Measurements from ENCODE around the gene TNKS2. TPM values are rescaled to one million over a fixed set of nuclear protein-coding genes. Genes with fewer than 3 reads are reported as not detected.

Gene TNKS2
- total RNA-seq = 63.2 and 66.4 TPM in 2 replicates

DNA sequence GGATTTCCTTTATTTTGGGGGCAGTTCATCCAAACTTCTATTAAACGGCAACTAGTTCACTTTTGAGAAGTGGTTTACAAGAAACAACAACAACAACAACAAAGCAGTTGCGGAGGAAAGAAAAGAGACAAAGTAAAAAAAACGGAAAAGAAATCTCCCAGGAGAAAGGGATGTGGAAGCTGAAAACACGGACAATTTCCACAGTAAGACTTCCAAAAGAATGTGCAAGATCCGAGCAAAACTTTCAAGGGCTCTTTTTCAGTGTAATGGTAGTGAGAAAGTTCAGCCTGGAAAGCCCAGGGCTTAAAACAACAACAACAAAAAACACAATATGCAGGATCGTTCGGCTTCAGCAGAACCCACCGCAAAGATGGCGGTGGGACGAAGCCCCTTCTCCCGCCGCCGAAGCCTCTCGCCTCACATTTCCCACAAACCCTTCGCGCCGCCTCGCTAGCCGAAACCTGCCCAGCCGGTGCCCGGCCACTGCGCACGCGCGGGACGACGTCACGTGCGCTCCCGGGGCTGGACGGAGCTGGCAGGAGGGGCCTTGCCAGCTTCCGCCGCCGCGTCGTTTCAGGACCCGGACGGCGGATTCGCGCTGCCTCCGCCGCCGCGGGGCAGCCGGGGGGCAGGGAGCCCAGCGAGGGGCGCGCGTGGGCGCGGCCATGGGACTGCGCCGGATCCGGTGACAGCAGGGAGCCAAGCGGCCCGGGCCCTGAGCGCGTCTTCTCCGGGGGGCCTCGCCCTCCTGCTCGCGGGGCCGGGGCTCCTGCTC, at the start of gene TNKS2:
Gene TNKS2, plus strand, starts transcription at position 553 of the 775 bp plus-strand sequence. CDS start 265 bp downstream, outside the sequence.

DNA sequence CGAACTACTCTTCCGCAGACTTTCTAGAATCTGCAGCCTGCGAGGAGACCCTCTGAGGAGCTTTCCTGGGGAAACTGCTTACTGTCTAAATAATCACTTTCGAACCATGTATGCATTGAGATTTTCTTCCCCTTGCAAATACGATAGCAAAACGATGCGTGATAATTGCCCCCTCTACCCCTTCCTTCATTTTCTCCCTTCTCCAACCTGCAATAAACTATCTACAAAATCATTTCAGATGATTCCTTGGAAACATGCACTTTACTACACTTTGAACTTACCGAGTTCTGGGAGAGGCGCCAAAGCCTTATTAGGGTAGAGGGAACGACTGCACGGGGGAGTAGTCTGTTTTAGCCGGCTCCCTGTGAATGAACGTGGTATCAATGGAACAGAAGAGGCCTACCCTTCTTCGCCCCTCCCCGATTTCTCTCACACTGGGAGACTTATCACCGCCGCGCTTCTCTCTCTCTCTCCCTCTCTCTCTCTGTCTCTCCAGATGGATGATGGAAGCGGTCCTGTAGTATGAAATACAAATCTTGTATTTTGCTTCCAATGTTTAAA, 111.0 kb downstream of the TNKS2 start, which contains the start of gene FGFBP3:
Gene FGFBP3, minus strand, starts transcription at position 370 of the 561 bp plus-strand sequence. CDS start 517 bp downstream, outside the sequence.

Other genes with a start within 250 kb of the TNKS2 start
- gene PPP1R3C, start 165.4 kb upstream of the TNKS2 start, total RNA-seq = 45.8 and 96.8 TPM in 2 replicates
- gene FGFBP3, start 111.1 kb downstream of the TNKS2 start, total RNA-seq = 0.66 and 0.75 TPM in 2 replicates
- gene BTAF1, start 125.3 kb downstream of the TNKS2 start, total RNA-seq = 64.1 and 64.4 TPM in 2 replicates